SK-N-SH treated with all-trans-retinoic acid at 6 μM for 48 hours (cell line): ENCODE data around the gene C6orf136.

Source experiments
- ATAC-seq: fragments of 200-7000 bp; cut with Tn5 transposase; 3 replicates; pipeline ENCODE4 v1.9.1; 2020; ENCODE audit warnings: mild to moderate bottlenecking, moderate library complexity
- BACH2 ChIP-seq: fragments of 250-450 bp; sonication (Bioruptor Pico); IDR thresholded peaks from 2 replicates; pipeline ENCODE4 v1.9.0; 2021; ENCODE audit warnings: mild to moderate bottlenecking, borderline replicate concordance
- CREB5 ChIP-seq: fragments of 250-450 bp; sonication (Bioruptor Pico); IDR thresholded peaks from 2 replicates; pipeline ENCODE4 v1.5.1; 2020; ENCODE audit warnings: low read depth, mild to moderate bottlenecking, moderate library complexity
- CSDC2 ChIP-seq: fragments of 250-450 bp; sonication (Bioruptor Pico); IDR thresholded peaks from 2 replicates; pipeline ENCODE4 v1.5.0; 2020; ENCODE audit warnings: mild to moderate bottlenecking, moderate library complexity
- CSRNP3 ChIP-seq: fragments of 250-450 bp; sonication (Bioruptor Pico); IDR thresholded peaks from 2 replicates; pipeline ENCODE4 v1.5.1; 2021; ENCODE audit warnings: mild to moderate bottlenecking, moderate library complexity
- ESRRG ChIP-seq: fragments of 250-450 bp; sonication (Bioruptor Pico); IDR thresholded peaks from 2 replicates; pipeline ENCODE4 v1.6.1; 2021; ENCODE audit warnings: mild to moderate bottlenecking
- GLIS3 ChIP-seq: fragments of 250-450 bp; sonication (Bioruptor Pico); IDR thresholded peaks from 2 replicates; pipeline ENCODE4 v1.5.0; 2020; ENCODE audit warnings: mild to moderate bottlenecking, moderate library complexity
- ISL1 ChIP-seq: fragments of 250-450 bp; sonication (Bioruptor Pico); IDR thresholded peaks from 2 replicates; pipeline ENCODE4 v2.1.2; 2022; ENCODE audit warnings: mild to moderate bottlenecking, moderate library complexity
- OSR1 ChIP-seq: fragments of 250-450 bp; sonication (Bioruptor Pico); IDR thresholded peaks from 2 replicates; pipeline ENCODE4 v1.8.0; 2022; ENCODE audit warnings: moderate library complexity, mild to moderate bottlenecking, inconsistent platforms
- PATZ1 ChIP-seq: fragments of 250-450 bp; sonication (Bioruptor Pico); IDR thresholded peaks from 2 replicates; pipeline ENCODE4 v1.8.0; 2020; ENCODE audit warnings: mild to moderate bottlenecking, moderate library complexity, borderline replicate concordance
- POU6F1 ChIP-seq: fragments of 250-450 bp; sonication (Bioruptor Pico); IDR thresholded peaks from 2 replicates; pipeline ENCODE4 v1.8.0; 2021; ENCODE audit warnings: low read depth, mild to moderate bottlenecking, moderate library complexity, borderline replicate concordance
- PPARA ChIP-seq: fragments of 250-450 bp; sonication (Bioruptor Pico); IDR thresholded peaks from 2 replicates; pipeline ENCODE4 v1.5.0; 2020; ENCODE audit warnings: mild to moderate bottlenecking, borderline replicate concordance
- RARB ChIP-seq: fragments of 250-450 bp; sonication (Bioruptor Pico); IDR thresholded peaks from 2 replicates; pipeline ENCODE4 v1.8.0; 2021; ENCODE audit warnings: mild to moderate bottlenecking, moderate library complexity
- SNAI2 ChIP-seq: fragments of 250-450 bp; sonication (Bioruptor Pico); IDR thresholded peaks from 2 replicates; pipeline ENCODE4 v1.5.0; 2020; ENCODE audit warnings: mild to moderate bottlenecking, moderate library complexity
- TCF4 ChIP-seq: fragments of 250-450 bp; sonication (Bioruptor Pico); IDR thresholded peaks from 2 replicates; pipeline ENCODE4 v1.8.0; 2021; ENCODE audit warnings: mild to moderate bottlenecking, moderate library complexity, borderline replicate concordance
- TOX ChIP-seq: fragments of 250-450 bp; sonication (Bioruptor Pico); IDR thresholded peaks from 2 replicates; pipeline ENCODE4 v1.8.0; 2021; ENCODE audit warnings: mild to moderate bottlenecking, moderate library complexity, borderline replicate concordance
- ZFP3 ChIP-seq: fragments of 250-450 bp; sonication (Bioruptor Pico); IDR thresholded peaks from 2 replicates; pipeline ENCODE4 v1.5.0; 2020; ENCODE audit warnings: mild to moderate bottlenecking, moderate library complexity
- ZFP30 ChIP-seq: fragments of 450-650 bp; formaldehyde crosslinking; IDR thresholded peaks from 2 replicates; pipeline ENCODE4 v1.5.0; 2022; ENCODE audit warnings: mild to moderate bottlenecking, moderate library complexity
- ZNF565 ChIP-seq: fragments of 450-650 bp; formaldehyde crosslinking; conservative IDR thresholded peaks from 2 replicates; pipeline ENCODE4 v1.5.0; 2020; ENCODE audit warnings: low read depth, mild to moderate bottlenecking, moderate library complexity
- ZNF70 ChIP-seq: fragments of 450-650 bp; formaldehyde crosslinking; IDR thresholded peaks from 2 replicates; pipeline ENCODE4 v1.5.0; 2020; ENCODE audit warnings: mild to moderate bottlenecking, moderate library complexity
- ZNF8 ChIP-seq: fragments of 450-650 bp; formaldehyde crosslinking; IDR thresholded peaks from 2 replicates; pipeline ENCODE4 v1.5.0; 2020; ENCODE audit warnings: mild to moderate bottlenecking, moderate library complexity

C6orf136 gene

GRCh38 chr6:30611856-30612194, 35.1 kb upstream of the C6orf136 start:
- TF ChIP-seq PATZ1 (CRISPR knock-in tag) (no peak), TOX (CRISPR knock-in tag) (no peak), PPARA (no peak), GLIS3 (CRISPR knock-in tag) (no peak), ZNF70 (CRISPR knock-in tag) (no peak), SNAI2 (CRISPR knock-in tag) (no peak), POU6F1 (no peak), BACH2 (CRISPR knock-in tag) (no peak), OSR1 (CRISPR knock-in tag) (no peak), ZNF8 (CRISPR knock-in tag) (no peak), TCF4 (CRISPR knock-in tag) (no peak), ISL1 (no peak)
- ATAC-seq = no peak

GRCh38 chr6:30612213-30612612, 34.7 kb upstream of the C6orf136 start:
- no peak for TF ChIP-seq CSDC2 (CRISPR knock-in tag)
- TF ChIP-seq SNAI2 (CRISPR knock-in tag) = no peak
- TF ChIP-seq CSRNP3 = no peak
- no peak for TF ChIP-seq ISL1
- no peak for TF ChIP-seq PPARA
- 0 out of 2 replicates have a peak, but pooled peaks have one; percentile 4 for TF ChIP-seq TOX (CRISPR knock-in tag)
- TF ChIP-seq, all 23 proteins: peak for 1
- peak; percentile 4; the same call in 1 of the 3 replicates for ATAC-seq

GRCh38 chr6:30612687-30613248, 34.2 kb upstream of the C6orf136 start:
- 0 out of 3 replicates have a peak, but pooled peaks have one; percentile 2 for ATAC-seq
- no peak for TF ChIP-seq ISL1
- no peak for TF ChIP-seq OSR1 (CRISPR knock-in tag)
- no peak for TF ChIP-seq ZNF8 (CRISPR knock-in tag)
- TF ChIP-seq TOX (CRISPR knock-in tag) = no peak
- TF ChIP-seq RARB (CRISPR knock-in tag) = no peak
- no peak for TF ChIP-seq ZFP3 (CRISPR knock-in tag)
- TF ChIP-seq PPARA = no peak
- no peak for TF ChIP-seq ZNF565 (CRISPR knock-in tag)
- no peak for TF ChIP-seq ZFP30 (CRISPR knock-in tag)
- no peak for TF ChIP-seq SNAI2 (CRISPR knock-in tag)
- no peak for TF ChIP-seq ESRRG (CRISPR knock-in tag)
- TF ChIP-seq CREB5 (CRISPR knock-in tag) = no peak
- TF ChIP-seq PATZ1 (CRISPR knock-in tag) = no peak
- TF ChIP-seq CSRNP3 = no peak
